ENCODE results near the gene NTM. TPM values are rescaled to one million over a fixed set of nuclear protein-coding genes. Genes with fewer than 3 reads are reported as not detected.

Gene NTM
- total and polyA plus RNA-seq, 12 donors: 0.26 to 11.5 (median 4.0) TPM

GRCh38 chr11:132072858-132073211 lies 702.4 kb downstream of the NTM start:
- no peak overlapping the region for H3K27ac ChIP-seq
- no peaks in the 10 kb centered on the region for H3K36me3 ChIP-seq (replicated peaks in 1 of 2)
- no peak for DNase-seq
- TF ChIP-seq POLR2A (IDR thresholded peaks at IDR 0.05) (no peak), CTCF (IDR thresholded peaks at IDR 0.05) (no peak)
- whole genome bisulfite sequencing, 4 donors: 60 to 78% (median 75%) methylated on average over 3 of the region's 3 CpGs
- H3K9me3 ChIP-seq (replicated peaks in 1 of 3): no peaks in the 10 kb centered on the region
- intact Hi-C loops (cut with DNase I): no loop called here
- H3K4me3 ChIP-seq: no peak overlapping the region
- H3K27me3 ChIP-seq: no peaks in the 10 kb centered on the region
- no peaks in the 10 kb centered on the region for H3K4me1 ChIP-seq (replicated peaks in 1 of 2)

GRCh38 chr11:132073787-132074186 lies 703.4 kb downstream of the NTM start:
- intact Hi-C loops (cut with DNase I): no loop called here
- H3K9me3 ChIP-seq (replicated peaks in 1 of 3): no peaks in the 10 kb centered on the region
- WGBS, 4 donors: 58 to 60% (median 59%) methylated on average over 1 of the region's 1 CpG
- H3K27me3 ChIP-seq: no peaks in the 10 kb centered on the region
- no peak for DNase-seq
- TF ChIP-seq POLR2A (IDR thresholded peaks at IDR 0.05) (no peak), CTCF (IDR thresholded peaks at IDR 0.05) (no peak)
- H3K4me3 ChIP-seq: no peak overlapping the region
- no peak overlapping the region for H3K27ac ChIP-seq
- no peaks in the 10 kb centered on the region for H3K4me1 ChIP-seq (replicated peaks in 1 of 2)
- H3K36me3 ChIP-seq (replicated peaks in 1 of 2): no peaks in the 10 kb centered on the region

- TF ChIP-seq CTCF (IDR thresholded peaks at IDR 0.05) (no peak), POLR2A (IDR thresholded peaks at IDR 0.05) (no peak)
- no peaks in the 10 kb centered on the region for H3K27me3 ChIP-seq
- intact Hi-C loops (cut with DNase I): no loop called here
- no peak for DNase-seq
- no peak overlapping the region for H3K27ac ChIP-seq
- no peaks in the 10 kb centered on the region for H3K9me3 ChIP-seq (replicated peaks in 1 of 3)
- H3K36me3 ChIP-seq (replicated peaks in 1 of 2): no peaks in the 10 kb centered on the region
- 46 to 64% (median 58%) methylated on average over 1 of the region's 1 CpG for WGBS, 4 donors
- no peaks in the 10 kb centered on the region for H3K4me1 ChIP-seq (replicated peaks in 1 of 2)
- no peak overlapping the region for H3K4me3 ChIP-seq
Measured at GRCh38 chr11:132075447-132075846, 705.0 kb downstream of the NTM start.

GRCh38 chr11:132077416-132077815 lies 707.0 kb downstream of the NTM start:
- intact Hi-C loops (cut with DNase I): no loop called here
- Histone ChIP-seq H3K4me1 (replicated peaks in 1 of 2) (no peaks in the 10 kb centered on the region), H3K36me3 (replicated peaks in 1 of 2) (no peaks in the 10 kb centered on the region), H3K27me3 (no peaks in the 10 kb centered on the region), H3K27ac (no peak overlapping the region), H3K9me3 (replicated peaks in 1 of 3) (no peaks in the 10 kb centered on the region), H3K4me3 (no peak overlapping the region)
- no peak for DNase-seq
- TF ChIP-seq CTCF (IDR thresholded peaks at IDR 0.05) (no peak), POLR2A (IDR thresholded peaks at IDR 0.05) (no peak)

Measured in adrenal gland (tissue), 12 donors.